Measurements from ENCODE around the gene IL6.
A peak's percentile ranks its signal among the peaks of the same experiment; 100 is the strongest.

Gene IL6

GRCh38 chr7:22722536-22723180 lies 4.3 kb upstream of the IL6 start:
- in situ Hi-C loops (cut with HindIII; ENCODE audit: low pct_ligation_motif_present, low pct_unique_long_range_greater_than_20kb, low sequenced_read_pairs) = no loop called here
- DNase-seq = no peak

- no peak for DNase-seq
- in situ Hi-C loops (cut with HindIII; ENCODE audit: low pct_ligation_motif_present, low pct_unique_long_range_greater_than_20kb, low sequenced_read_pairs) = no loop called here
Observed at GRCh38 chr7:22723181-22723601, 3.8 kb upstream of the IL6 start.

GRCh38 chr7:22723637-22724036 lies 3.4 kb upstream of the IL6 start:
- DNase-seq = no peak
- in situ Hi-C loops (cut with HindIII; ENCODE audit: low pct_ligation_motif_present, low pct_unique_long_range_greater_than_20kb, low sequenced_read_pairs) = no loop called here

GRCh38 chr7:22724861-22725260 lies 2.1 kb upstream of the IL6 start:
- DNase-seq = no peak
- in situ Hi-C loops (cut with HindIII; ENCODE audit: low pct_ligation_motif_present, low pct_unique_long_range_greater_than_20kb, low sequenced_read_pairs) = loop anchor here (25.0 kb wide), 1 partner anchor 163 kb away; no protein-coding TSS in a partner anchor

GRCh38 chr7:22725585-22725984 lies 1.4 kb upstream of the IL6 start:
- peak; percentile 66 for DNase-seq
- in situ Hi-C loops (cut with HindIII; ENCODE audit: low pct_ligation_motif_present, low pct_unique_long_range_greater_than_20kb, low sequenced_read_pairs) = loop anchor here (25.0 kb wide), 1 partner anchor 163 kb away; no protein-coding TSS in a partner anchor

GRCh38 chr7:22726345-22726906 lies 574 bp upstream of the IL6 start:
- in situ Hi-C loops (cut with HindIII; ENCODE audit: low pct_ligation_motif_present, low pct_unique_long_range_greater_than_20kb, low sequenced_read_pairs) = loop anchor here (25.0 kb wide), 1 partner anchor 164 kb away; no protein-coding TSS in a partner anchor

GRCh38 chr7:22727714-22728035 lies 675 bp downstream of the IL6 start:
- in situ Hi-C loops (cut with HindIII; ENCODE audit: low pct_ligation_motif_present, low pct_unique_long_range_greater_than_20kb, low sequenced_read_pairs) = loop anchor here (25.0 kb wide), 1 partner anchor 165 kb away; no protein-coding TSS in a partner anchor

More at GRCh38 chr7:22726345-22726906, 574 bp upstream of the IL6 start:
- peak; percentile 96 for DNase-seq

GRCh38 chr7:22728401-22729029 lies 1.5 kb downstream of the IL6 start:
- in situ Hi-C loops (cut with HindIII; ENCODE audit: low pct_ligation_motif_present, low pct_unique_long_range_greater_than_20kb, low sequenced_read_pairs) = loop anchor here (25.0 kb wide), 1 partner anchor 166 kb away; no protein-coding TSS in a partner anchor
- DNase-seq = peak; percentile 88

More at GRCh38 chr7:22727714-22728035, 675 bp downstream of the IL6 start:
- peak; percentile 31 for DNase-seq

GRCh38 chr7:22729180-22729825 lies 2.3 kb downstream of the IL6 start:
- no peak for DNase-seq
- in situ Hi-C loops (cut with HindIII; ENCODE audit: low pct_ligation_motif_present, low pct_unique_long_range_greater_than_20kb, low sequenced_read_pairs) = loop anchor here (25.0 kb wide), 1 partner anchor 167 kb away; no protein-coding TSS in a partner anchor

- DNase-seq = no peak
- in situ Hi-C loops (cut with HindIII; ENCODE audit: low pct_ligation_motif_present, low pct_unique_long_range_greater_than_20kb, low sequenced_read_pairs) = loop anchor here (25.0 kb wide), 1 partner anchor 168 kb away; no protein-coding TSS in a partner anchor
Observed at GRCh38 chr7:22730066-22730710, 3.2 kb downstream of the IL6 start.

GRCh38 chr7:22730921-22731654 lies 4.1 kb downstream of the IL6 start:
- in situ Hi-C loops (cut with HindIII; ENCODE audit: low pct_ligation_motif_present, low pct_unique_long_range_greater_than_20kb, low sequenced_read_pairs) = loop anchor here (25.0 kb wide), 1 partner anchor 169 kb away; no protein-coding TSS in a partner anchor
- peak; percentile 98 for DNase-seq

- DNase-seq = no peak
- in situ Hi-C loops (cut with HindIII; ENCODE audit: low pct_ligation_motif_present, low pct_unique_long_range_greater_than_20kb, low sequenced_read_pairs) = loop anchor here (25.0 kb wide), 1 partner anchor 169 kb away; no protein-coding TSS in a partner anchor
Observed at GRCh38 chr7:22731766-22732165, 4.8 kb downstream of the IL6 start.

- in situ Hi-C loops (cut with HindIII; ENCODE audit: low pct_ligation_motif_present, low pct_unique_long_range_greater_than_20kb, low sequenced_read_pairs) = loop anchor here (25.0 kb wide), 1 partner anchor 170 kb away; no protein-coding TSS in a partner anchor
Observed at GRCh38 chr7:22732556-22733126, 5.6 kb downstream of the IL6 start.

GRCh38 chr7:22733761-22734160 lies 6.8 kb downstream of the IL6 start:
- in situ Hi-C loops (cut with HindIII; ENCODE audit: low pct_ligation_motif_present, low pct_unique_long_range_greater_than_20kb, low sequenced_read_pairs) = loop anchor here (25.0 kb wide), 1 partner anchor 171 kb away; no protein-coding TSS in a partner anchor
- DNase-seq = no peak

More at GRCh38 chr7:22732556-22733126, 5.6 kb downstream of the IL6 start:
- DNase-seq = peak; percentile 63

- in situ Hi-C loops (cut with HindIII; ENCODE audit: low pct_ligation_motif_present, low pct_unique_long_range_greater_than_20kb, low sequenced_read_pairs) = loop anchor here (25.0 kb wide), 1 partner anchor 181 kb away; no protein-coding TSS in a partner anchor
Observed at GRCh38 chr7:22743014-22743413, 16.0 kb downstream of the IL6 start.

GRCh38 chr7:22751341-22751740 lies 24.3 kb downstream of the IL6 start:
- no peak for DNase-seq
- in situ Hi-C loops (cut with HindIII; ENCODE audit: low pct_ligation_motif_present, low pct_unique_long_range_greater_than_20kb, low sequenced_read_pairs) = no loop called here

More at GRCh38 chr7:22743014-22743413, 16.0 kb downstream of the IL6 start:
- DNase-seq = no peak

GRCh38 chr7:22757338-22757994 lies 30.5 kb downstream of the IL6 start:
- in situ Hi-C loops (cut with HindIII; ENCODE audit: low pct_ligation_motif_present, low pct_unique_long_range_greater_than_20kb, low sequenced_read_pairs) = no loop called here
- no peak for DNase-seq

Data from ACHN (cell line).